ENCODE measurements around the gene ADISSP. TPM values are rescaled to one million over a fixed set of nuclear protein-coding genes. Genes with fewer than 3 reads are reported as not detected.

The ADISSP gene
- total and polyA plus RNA-seq, 2 donors (not counting 1 experiment from before 2014, with no cell fraction given), result 18.4 to 28.8 TPM

- ChIA-PET POLR2A (no interaction called here), CTCF (no interaction called here)
- no peak overlapping the region for H3K27ac ChIP-seq (ENCODE audit: low read length in 2 of 2)
- H3K27me3 ChIP-seq (replicated peaks in 1 of 4; ENCODE audit: control extremely low read depth in 1 of 4, control insufficient read depth in 3 of 4, insufficient read depth in 4 of 4, low read length in 3 of 4), result peaks cover 0 to 24% (median 8%) of the 10 kb centered on the region in 4 experiments
- H2AFZ ChIP-seq (ENCODE audit: insufficient read depth, low read depth, low read length, poor library complexity, severe bottlenecking), result no peak overlapping the region
- no peak overlapping the region for H3K9ac ChIP-seq (ENCODE audit: low read length)
- no peaks in the 10 kb centered on the region for H3K4me1 ChIP-seq (ENCODE audit: control insufficient read depth in 2 of 2, insufficient read depth in 2 of 2, low read length in 2 of 2)
- WGBS (ENCODE audit: insufficient coverage), result 88% methylated on average over 9 of the region's 12 CpGs
- no peak overlapping the region for H3K4me2 ChIP-seq (replicated peaks; ENCODE audit: low read depth, low read length, poor library complexity, severe bottlenecking)
- Mint-ChIP-seq H3K4me1 (peaks cover 5% of the 10 kb centered on the region), H3K27me3 (peaks cover 48% of the 10 kb centered on the region), H3K9me3 (ENCODE audit: insufficient read depth) (no peaks in the 10 kb centered on the region), H3K27ac (no peak overlapping the region), H3K4me3 (no peak overlapping the region)
- H4K20me1 ChIP-seq (ENCODE audit: control insufficient read depth, insufficient read depth, low read length, poor library complexity, severe bottlenecking), result no peaks in the 10 kb centered on the region
- no peaks in the 10 kb centered on the region for H3K9me3 ChIP-seq (ENCODE audit: control extremely low read depth in 1 of 3, control insufficient read depth in 2 of 3, insufficient read depth in 1 of 3, low read length in 2 of 3)
- H3K4me3 ChIP-seq (ENCODE audit: control extremely low read depth in 1 of 5, extremely low read depth in 1 of 5, insufficient read depth in 1 of 5, low read depth in 2 of 5, low read length in 4 of 5), result no peak overlapping the region
- TF ChIP-seq EZH2 (IDR thresholded peaks at IDR 0.05; ENCODE audit: borderline replicate concordance, insufficient read depth, low read depth, low read length, poor library complexity, severe bottlenecking), result no peak
- TF ChIP-seq CTCF (IDR thresholded peaks at IDR 0.05), result no peak
- H3K36me3 ChIP-seq (replicated peaks in 1 of 2; ENCODE audit: control extremely low read depth in 1 of 2, control insufficient read depth in 1 of 2, extremely low read depth in 1 of 2, insufficient read depth in 2 of 2, low read length in 1 of 2), result no peaks in the 10 kb centered on the region
- ATAC-seq (ENCODE audit: low read depth) (no peak), DNase-seq (no peak)
- H3K79me2 ChIP-seq (ENCODE audit: control insufficient read depth, insufficient read depth, low read length), result no peaks in the 10 kb centered on the region
- intact Hi-C loops (cut with micrococcal nuclease), result no loop called here
Measured at GRCh38 chr20:3734111-3734843, 33.3 kb downstream of the ADISSP start.

- Histone ChIP-seq H4K20me1 (ENCODE audit: control insufficient read depth, insufficient read depth, low read length, poor library complexity, severe bottlenecking) (no peaks in the 10 kb centered on the region), H3K79me2 (ENCODE audit: control insufficient read depth, insufficient read depth, low read length) (no peaks in the 10 kb centered on the region), H3K27me3 (replicated peaks in 1 of 4; ENCODE audit: control extremely low read depth in 1 of 4, control insufficient read depth in 3 of 4, insufficient read depth in 4 of 4, low read length in 3 of 4) (peaks cover 0 to 28% (median 8%) of the 10 kb centered on the region in 4 experiments), H3K36me3 (replicated peaks in 1 of 2; ENCODE audit: control extremely low read depth in 1 of 2, control insufficient read depth in 1 of 2, extremely low read depth in 1 of 2, insufficient read depth in 2 of 2, low read length in 1 of 2) (no peaks in the 10 kb centered on the region), H3K4me1 (ENCODE audit: control insufficient read depth in 2 of 2, insufficient read depth in 2 of 2, low read length in 2 of 2) (no peaks in the 10 kb centered on the region), H3K4me2 (replicated peaks; ENCODE audit: low read depth, low read length, poor library complexity, severe bottlenecking) (no peak overlapping the region), H3K4me3 (ENCODE audit: control extremely low read depth in 1 of 5, extremely low read depth in 1 of 5, insufficient read depth in 1 of 5, low read depth in 2 of 5, low read length in 4 of 5) (no peak overlapping the region), H2AFZ (ENCODE audit: insufficient read depth, low read depth, low read length, poor library complexity, severe bottlenecking) (no peak overlapping the region), H3K27ac (ENCODE audit: low read length in 2 of 2) (no peak overlapping the region), H3K9ac (ENCODE audit: low read length) (no peak overlapping the region), H3K9me3 (ENCODE audit: control extremely low read depth in 1 of 3, control insufficient read depth in 2 of 3, insufficient read depth in 1 of 3, low read length in 2 of 3) (no peaks in the 10 kb centered on the region)
- Mint-ChIP-seq H3K9me3 (ENCODE audit: insufficient read depth) (no peaks in the 10 kb centered on the region), H3K4me3 (no peak overlapping the region), H3K27ac (no peak overlapping the region), H3K4me1 (peaks cover 5% of the 10 kb centered on the region), H3K27me3 (peaks cover 47% of the 10 kb centered on the region)
- WGBS (ENCODE audit: insufficient coverage), result 94% methylated on average over 16 of the region's 20 CpGs
- ChIA-PET CTCF (no interaction called here), POLR2A (no interaction called here)
- TF ChIP-seq EZH2 (IDR thresholded peaks at IDR 0.05; ENCODE audit: borderline replicate concordance, insufficient read depth, low read depth, low read length, poor library complexity, severe bottlenecking) (no peak), CTCF (IDR thresholded peaks at IDR 0.05) (no peak)
- DNase-seq, result no peak
- intact Hi-C loops (cut with micrococcal nuclease), result no loop called here
- no peak for ATAC-seq (ENCODE audit: low read depth)
Measured at GRCh38 chr20:3733119-3733995, 34.2 kb downstream of the ADISSP start.

Data from B cell (primary cell).